IPS-18c (cell line): ENCODE measurements around the gene USP4.
A peak's percentile ranks its signal among the peaks of the same experiment; 100 is the strongest.
"Not testable (repeated sequence)": the region's sequence is repeated elsewhere in the genome, so short reads cannot be mapped to it uniquely, and the experiment has no call there.

Experiments
- H3K4me3 ChIP-seq: 2 replicates; pipeline ENCODE4 v1.7.0; 2013; ENCODE audit warnings: low read depth, mild to moderate bottlenecking, low read length, moderate library complexity; ENCODE audit not compliant: insufficient read depth
- H3K9me3 ChIP-seq: one replicate; pipeline ENCODE4 v1.6.1; 2013; ENCODE audit warnings: mild to moderate bottlenecking, low read length, moderate library complexity; ENCODE audit not compliant: control insufficient read depth, insufficient read depth

USP4 gene

GRCh38 chr3:49339941-49340800, at the start of gene USP4:
Gene USP4, minus strand, starts transcription at chr3:49340053. Its CDS starts 29 bp downstream, at chr3:49340024.
- H3K9me3 ChIP-seq, result no peaks in the 10 kb centered on the region
- H3K4me3 ChIP-seq, result peak within 1 kb of the TSS; percentile 75

DNA sequence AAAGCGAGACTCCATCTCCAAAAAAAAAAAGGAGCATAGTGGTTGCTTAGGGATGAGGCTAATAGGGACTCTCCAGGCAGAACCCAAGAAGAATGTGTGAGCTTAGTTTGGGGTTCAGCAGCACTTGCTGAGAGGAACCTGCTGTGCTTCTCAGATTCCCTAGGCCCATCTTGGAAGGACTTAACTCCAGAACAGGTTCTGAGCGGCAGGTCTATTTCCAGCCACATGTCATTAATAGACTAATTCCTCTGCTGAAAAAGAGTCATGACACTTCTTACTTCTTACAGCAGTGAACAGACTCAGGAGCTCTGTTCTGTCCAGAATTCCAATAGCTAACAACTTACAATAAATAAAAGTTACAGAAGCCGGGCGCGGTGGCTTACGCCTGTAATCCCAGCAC, 49.4 kb upstream of the USP4 start:
- no peaks in the 10 kb centered on the region for H3K9me3 ChIP-seq
- no peak overlapping the region for H3K4me3 ChIP-seq

DNA sequence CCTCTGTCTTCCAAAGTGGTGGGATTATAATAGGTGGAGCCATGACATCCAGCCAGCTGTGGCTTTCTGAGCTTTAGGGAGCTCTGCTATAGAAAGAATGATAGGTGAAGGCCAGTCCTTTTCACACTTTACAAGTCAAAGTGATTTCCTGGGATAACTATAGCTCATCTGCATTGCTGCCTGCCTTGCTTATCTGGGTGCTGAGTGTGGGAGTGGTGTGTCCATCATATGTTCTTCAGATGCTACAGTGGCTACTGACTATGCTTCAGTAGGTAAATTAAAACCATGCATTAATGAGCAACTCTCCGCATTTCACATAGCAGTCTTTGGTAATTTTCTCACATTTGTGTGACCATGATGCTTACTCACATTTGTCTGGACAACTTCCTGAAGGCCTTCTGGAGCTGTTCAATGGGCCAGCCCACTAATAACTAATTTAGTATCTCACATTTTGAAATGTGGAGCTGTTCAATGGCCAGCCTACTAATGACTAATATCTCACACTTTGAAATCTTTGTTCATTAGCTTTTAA, 48.5 kb upstream of the USP4 start:
- H3K4me3 ChIP-seq, result no peak overlapping the region
- H3K9me3 ChIP-seq, result no peaks in the 10 kb centered on the region

DNA sequence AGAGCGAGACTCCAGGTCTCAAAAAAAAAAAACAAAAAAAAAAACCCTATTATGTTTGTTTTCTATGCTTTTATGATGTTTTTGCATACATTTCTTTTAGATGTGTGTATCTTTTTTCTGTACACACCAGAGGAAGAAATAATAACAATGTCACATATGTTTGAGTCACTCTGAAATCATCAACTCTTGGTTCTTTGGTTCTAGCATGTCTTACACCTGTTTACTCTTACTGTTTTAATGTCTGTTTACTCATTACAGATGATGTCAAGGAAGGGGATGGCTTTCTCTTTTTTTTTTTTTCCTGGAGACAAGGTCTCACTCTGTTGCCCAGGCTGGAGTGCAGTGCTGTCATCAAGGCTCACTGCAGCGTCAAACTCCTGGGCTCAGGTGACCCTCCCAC, 47.9 kb upstream of the USP4 start:
- Histone ChIP-seq H3K9me3 (no peaks in the 10 kb centered on the region), H3K4me3 (no peak overlapping the region)

GRCh38 chr3:49386056-49386756, 46.4 kb upstream of the USP4 start:
- no peak overlapping the region for H3K4me3 ChIP-seq
- H3K9me3 ChIP-seq, result no peaks in the 10 kb centered on the region

- no peak overlapping the region for H3K4me3 ChIP-seq
- H3K9me3 ChIP-seq, result no peaks in the 10 kb centered on the region
These were observed 45.8 kb upstream of the USP4 start for GRCh38 chr3:49385617-49386016.

GRCh38 chr3:49383387-49383786, 43.5 kb upstream of the USP4 start:
- Histone ChIP-seq H3K4me3 (no peak overlapping the region), H3K9me3 (peaks cover 2% of the 10 kb centered on the region)

DNA sequence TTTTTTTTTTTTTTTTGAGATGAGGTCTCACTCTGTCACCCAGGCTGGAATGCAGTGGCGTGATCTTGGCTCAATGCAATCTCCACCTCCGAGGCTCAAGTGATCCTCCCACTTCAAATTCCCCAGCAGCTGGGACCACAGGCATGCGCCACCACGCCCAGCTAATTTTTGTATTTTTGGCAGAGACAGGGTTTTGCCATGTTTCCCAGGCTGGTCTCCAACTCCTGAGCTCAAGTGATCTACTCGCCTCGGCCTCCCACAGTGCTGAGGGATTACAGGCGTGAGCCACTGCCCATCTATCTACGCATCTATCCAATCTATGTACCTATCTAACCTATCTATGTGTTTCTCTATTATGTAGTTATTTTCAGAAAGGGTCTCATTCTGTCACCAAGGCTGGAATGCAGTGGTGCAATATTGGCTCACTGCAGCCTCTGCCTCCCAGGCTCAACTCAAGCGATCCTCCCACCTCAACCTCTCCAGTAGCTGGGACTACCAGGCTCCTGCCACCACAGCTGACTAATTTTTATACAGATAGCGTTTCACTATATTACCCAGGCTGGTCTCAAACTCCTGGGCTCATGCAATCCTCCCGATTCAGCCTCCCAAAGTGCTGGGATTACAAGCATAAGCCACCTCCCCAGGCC, 38.5 kb upstream of the USP4 start:
- H3K9me3 ChIP-seq, result peaks cover 2% of the 10 kb centered on the region
- no peak overlapping the region for H3K4me3 ChIP-seq

DNA sequence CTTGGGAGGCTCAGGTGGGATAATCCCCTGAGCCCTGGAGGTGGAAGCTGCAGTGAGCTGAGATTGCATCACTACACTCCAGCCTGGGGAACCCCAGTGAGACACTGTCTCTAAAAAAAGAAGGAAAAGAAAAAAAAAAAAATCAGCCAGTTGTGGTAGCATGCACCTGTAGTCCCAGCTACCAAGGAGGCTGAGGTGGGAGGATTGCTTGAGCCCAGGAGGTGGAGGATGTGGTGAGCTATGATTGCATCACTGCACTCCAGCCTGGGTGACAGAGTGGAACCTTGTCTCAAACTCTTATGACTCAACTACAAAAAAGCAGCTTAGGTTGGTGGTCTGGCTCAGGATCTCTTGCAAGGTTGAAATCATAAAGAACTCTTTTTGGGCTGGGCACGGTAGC, 37.6 kb upstream of the USP4 start:
- H3K9me3 ChIP-seq, result peaks cover 2% of the 10 kb centered on the region
- H3K4me3 ChIP-seq, result no peak overlapping the region

DNA sequence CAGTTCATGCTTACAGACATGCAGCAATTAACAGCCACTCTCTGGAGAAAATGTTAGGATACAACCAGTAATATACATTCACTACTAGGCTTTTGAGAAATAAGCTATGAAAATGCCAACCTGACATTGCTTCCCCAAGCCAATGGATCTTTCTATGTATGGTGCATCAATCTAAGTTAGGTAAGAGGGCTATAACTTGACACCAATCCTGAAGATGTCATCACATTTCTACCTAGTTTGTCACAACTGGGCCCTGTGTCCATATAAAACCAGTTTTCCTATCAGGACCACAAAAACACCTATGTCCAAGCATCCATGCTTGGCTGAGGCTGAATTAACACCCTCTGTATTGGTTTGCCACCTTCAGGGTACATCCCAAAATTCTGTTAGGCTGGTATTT, 32.1 kb upstream of the USP4 start:
- no peaks in the 10 kb centered on the region for H3K9me3 ChIP-seq
- no peak overlapping the region for H3K4me3 ChIP-seq

DNA sequence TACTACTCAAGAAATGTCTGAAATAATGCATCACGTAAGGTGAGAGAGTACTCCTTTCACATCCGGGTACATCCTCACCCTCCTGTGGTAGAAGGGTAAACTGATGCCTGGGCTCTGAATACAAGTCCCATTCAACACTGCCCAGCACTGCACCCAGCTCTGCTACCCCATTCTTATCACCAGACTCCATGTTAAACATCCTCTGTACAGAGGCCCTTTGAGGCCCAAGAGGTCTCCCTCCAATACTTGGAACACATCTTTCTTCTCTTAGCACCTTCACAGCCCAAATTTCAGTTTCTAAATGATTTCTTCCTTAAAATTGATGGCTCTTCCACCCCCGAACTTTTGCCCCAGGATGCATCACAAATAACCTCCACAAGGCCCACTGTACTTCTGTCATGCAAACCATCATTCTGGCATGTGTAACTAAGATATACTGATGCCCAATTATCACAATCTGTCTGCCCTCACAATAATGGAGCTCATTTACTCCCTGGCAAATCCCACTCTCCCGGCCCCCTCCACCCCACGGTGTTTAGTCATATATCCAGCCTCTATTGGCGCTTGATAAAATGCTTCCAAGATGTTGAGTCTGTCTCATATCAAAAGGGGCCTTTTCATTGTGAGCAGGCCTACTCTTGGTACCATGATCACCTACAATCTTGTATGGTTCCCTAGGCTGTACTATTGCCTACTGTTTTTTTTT, 30.9 kb upstream of the USP4 start:
- H3K9me3 ChIP-seq, result no peaks in the 10 kb centered on the region
- H3K4me3 ChIP-seq, result no peak overlapping the region

DNA sequence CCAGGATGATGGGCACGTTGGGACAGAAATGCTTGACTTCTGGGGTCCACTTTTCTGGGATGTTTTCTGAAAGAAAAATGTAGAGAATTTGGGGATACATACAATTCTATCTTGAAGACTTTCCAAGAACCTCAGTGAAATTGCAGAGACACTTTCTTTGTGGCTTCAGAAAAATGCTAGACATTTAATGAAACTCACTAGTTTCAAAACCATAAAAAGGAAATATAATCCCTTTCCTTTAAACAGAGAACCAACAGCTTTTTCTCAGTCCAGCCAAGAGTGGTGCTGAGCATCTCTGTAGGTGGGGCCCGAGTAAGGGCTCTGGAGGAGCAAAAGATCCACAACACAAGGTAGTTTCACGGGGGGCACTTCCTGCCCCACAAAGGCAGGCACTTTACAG, 22.7 kb upstream of the USP4 start:
- H3K9me3 ChIP-seq, result no peaks in the 10 kb centered on the region
- H3K4me3 ChIP-seq, result no peak overlapping the region

DNA sequence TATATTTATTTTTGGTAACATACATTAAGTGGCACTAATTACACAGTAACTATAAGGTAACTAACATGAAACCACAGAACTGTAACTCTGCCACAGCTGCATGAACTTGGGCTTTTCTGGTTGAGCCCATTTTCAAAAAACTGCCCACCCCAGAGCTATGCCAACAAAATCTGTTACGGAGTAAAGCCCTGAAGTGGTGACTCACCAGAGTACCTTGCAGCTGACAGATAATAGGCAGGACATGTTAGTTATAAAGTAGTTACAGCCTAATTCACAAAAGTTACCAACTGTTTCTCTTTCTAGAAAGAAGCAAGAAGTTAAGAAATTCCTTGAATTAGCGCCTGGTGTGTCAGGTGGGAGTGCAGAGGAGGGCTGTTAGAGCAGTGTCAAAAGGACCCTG, 19.8 kb upstream of the USP4 start:
- H3K4me3 ChIP-seq, result no peak overlapping the region
- no peaks in the 10 kb centered on the region for H3K9me3 ChIP-seq

- Histone ChIP-seq H3K9me3 (no peaks in the 10 kb centered on the region), H3K4me3 (peak overlapping the region; percentile 48; the same call in 1 of the 2 replicates)
These were observed 19.0 kb upstream of the USP4 start for GRCh38 chr3:49358884-49359225.

- peak within 1 kb of the TSS; percentile 84 for H3K4me3 ChIP-seq
- H3K9me3 ChIP-seq, result no peaks in the 10 kb centered on the region
These were observed 18.5 kb upstream of the USP4 start, which contains the start of gene GPX1 for GRCh38 chr3:49358217-49358883. Gene GPX1, minus strand, starts transcription at chr3:49358353. Its CDS starts 75 bp downstream, at chr3:49358278.

DNA sequence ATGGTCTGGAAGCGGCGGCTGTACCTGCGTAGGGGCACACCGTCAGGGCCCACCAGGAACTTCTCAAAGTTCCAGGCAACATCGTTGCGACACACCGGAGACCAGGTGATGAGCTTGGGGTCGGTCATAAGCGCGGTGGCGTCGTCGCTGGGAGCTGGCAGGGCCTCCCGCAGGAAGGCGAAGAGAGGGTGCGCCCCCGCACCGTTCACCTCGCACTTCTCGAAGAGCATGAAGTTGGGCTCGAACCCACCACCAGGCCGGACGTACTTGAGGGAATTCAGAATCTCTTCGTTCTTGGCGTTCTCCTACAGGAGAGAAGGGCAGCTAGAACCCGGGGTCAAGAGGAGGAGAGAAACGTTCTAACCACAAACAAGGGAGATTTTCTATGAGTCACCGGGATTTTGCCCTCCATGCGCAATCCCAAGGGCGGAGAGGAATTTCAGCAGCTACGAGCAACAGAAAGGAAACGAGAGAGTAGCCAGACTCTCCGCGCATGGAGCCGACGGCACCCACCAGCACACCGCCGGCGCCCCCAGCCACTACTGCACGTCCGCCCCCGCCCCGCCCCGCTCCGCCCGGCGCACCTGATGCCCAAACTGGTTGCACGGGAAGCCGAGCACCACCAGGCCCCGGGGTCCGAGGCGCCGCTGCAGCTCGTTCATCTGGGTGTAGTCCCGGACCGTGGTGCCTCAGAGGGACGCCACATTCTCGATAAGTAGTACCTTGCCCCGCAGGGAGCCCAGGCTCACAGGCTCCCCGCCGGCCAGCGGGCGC, 17.8 kb upstream of the USP4 start:
- H3K4me3 ChIP-seq, result peak overlapping the region; percentile 84
- not testable (repeated sequence) for H3K9me3 ChIP-seq
